RWPE1 (cell line): ENCODE measurements around the gene IMPA2.

Experiments used
- CTCF ChIA-PET: fragments of 350-600 bp; sonication (Branson Sonifier 250); formaldehyde crosslinking; extraction: SDS; loops from one replicate; lab custom pipeline; 2021; lab: Yijun Ruan, JAX
- POLR2A ChIA-PET: fragments of 400-600 bp; formaldehyde crosslinking; extraction: SDS; loops from one replicate; lab custom pipeline; 2020; ENCODE audit warnings: antibody characterized with exemption; ENCODE audit not compliant: low non-redundant PET; lab: Yijun Ruan, JAX
- DNase-seq: peaks from one replicate; pipeline ENCODE4 v3.0.0; 2012; ENCODE audit warnings: low spot score
- H3K27ac ChIP-seq: fragments of 450-650 bp; 2 replicates; pipeline ENCODE4 v1.5.1; 2017
- CTCF ChIP-seq: fragments of 450-650 bp; conservative IDR thresholded peaks from 2 replicates; pipeline ENCODE4 v1.5.1; 2017; ENCODE audit warnings: low read depth, mild to moderate bottlenecking

The IMPA2 gene

GRCh38 chr18:12052866-12053265 lies 71.6 kb downstream of the IMPA2 start:
- POLR2A ChIA-PET, result no interaction called here

GRCh38 chr18:12053289-12053688 lies 72.0 kb downstream of the IMPA2 start:
- TF ChIP-seq CTCF, result no peak
- H3K27ac ChIP-seq, result no peak overlapping the region
- CTCF ChIA-PET, result interaction anchor here (0.6 kb wide), 1 partner anchor 297 kb away, joined by 3 read pairs; no protein-coding TSS in a partner anchor
- POLR2A ChIA-PET, result no interaction called here
- no peak for DNase-seq

More at GRCh38 chr18:12052866-12053265, 71.6 kb downstream of the IMPA2 start:
- no peak overlapping the region for H3K27ac ChIP-seq
- DNase-seq, result no peak
- no peak for TF ChIP-seq CTCF
- CTCF ChIA-PET, result interaction anchor here (0.6 kb wide), 1 partner anchor 297 kb away, joined by 3 read pairs; no protein-coding TSS in a partner anchor

GRCh38 chr18:12056034-12056883 lies 75.0 kb downstream of the IMPA2 start:
- ChIA-PET CTCF (no interaction called here), POLR2A (no interaction called here)
- H3K27ac ChIP-seq, result no peak overlapping the region
- DNase-seq, result no peak
- no peak for TF ChIP-seq CTCF

- TF ChIP-seq CTCF, result no peak
- CTCF ChIA-PET, result interaction anchor here (0.7 kb wide), 1 partner anchor 839 kb away, joined by 4 read pairs; no protein-coding TSS in a partner anchor
- H3K27ac ChIP-seq, result no peak overlapping the region
- no peak for DNase-seq
- POLR2A ChIA-PET, result no interaction called here
These were observed 75.6 kb downstream of the IMPA2 start for GRCh38 chr18:12056884-12057402.

GRCh38 chr18:12057419-12058039 lies 76.2 kb downstream of the IMPA2 start:
- TF ChIP-seq CTCF, result no peak
- DNase-seq, result no peak
- ChIA-PET CTCF (interaction anchor here (0.7 kb wide), 1 partner anchor 838 kb away, joined by 4 read pairs; no protein-coding TSS in a partner anchor), POLR2A (no interaction called here)
- H3K27ac ChIP-seq, result no peak overlapping the region
